BJ (cell line): ENCODE results near the gene ROBO4. TPM values are rescaled to one million over a fixed set of nuclear protein-coding genes. Genes with fewer than 3 reads are reported as not detected.

Source experiments
- CTCF ChIA-PET: fragments of 350-600 bp; formaldehyde crosslinking; extraction: SDS; loops from one replicate; lab custom pipeline; 2021; ENCODE audit warnings: antibody characterized with exemption, inconsistent platforms; lab: Yijun Ruan, JAX
- POLR2A ChIA-PET: fragments of 300-600 bp; sonication (Branson Sonifier 250); formaldehyde crosslinking; extraction: SDS; loops from one replicate; lab custom pipeline; 2021; ENCODE audit warnings: antibody characterized with exemption; lab: Charles Lee
- DNase-seq: peaks from one replicate; pipeline ENCODE4 v3.0.0-alpha.2; 2011; ENCODE audit warnings: low read depth
- H3K27me3 ChIP-seq: 2 replicates; pipeline ENCODE4 v1.6.0; 2011; ENCODE audit warnings: low read length; ENCODE audit not compliant: control insufficient read depth, insufficient read depth
- H3K36me3 ChIP-seq: 2 replicates; pipeline ENCODE4 v1.5.1; 2011; ENCODE audit warnings: low read length; ENCODE audit not compliant: control insufficient read depth, insufficient read depth
- H3K4me3 ChIP-seq: 2 replicates; pipeline ENCODE4 v1.5.1; 2011; ENCODE audit warnings: low read depth, mild to moderate bottlenecking, control low read depth, low read length
- CTCF ChIP-seq: IDR thresholded peaks from 2 replicates; pipeline ENCODE4 v1.5.1; 2011; ENCODE audit warnings: low read depth, mild to moderate bottlenecking, control low read depth, inconsistent platforms, low read length, moderate library complexity; ENCODE audit not compliant: insufficient read depth
- polyA plus RNA-seq: library from polyadenylated mRNA; depleted of rRNA; stranded (reverse); fragments of >200 nt; gene quantifications from 2 replicates; pipeline ENCODE4 v1.2.3, GENCODE V29; 2011

Gene ROBO4
- polyA plus RNA-seq, 1 experiment = 0.26 TPM

GRCh38 chr11:124938206-124938765, 40.6 kb upstream of the ROBO4 start:
- CTCF ChIA-PET = interaction anchor here (0.7 to 2.0 kb wide), 3 partner anchors 62 to 131 kb away, joined by 3 to 5 read pairs (median 3); no protein-coding TSS in a partner anchor
- no peak for DNase-seq
- Histone ChIP-seq H3K4me3 (no peak overlapping the region), H3K27me3 (no peaks in the 10 kb centered on the region), H3K36me3 (no peaks in the 10 kb centered on the region)
- POLR2A ChIA-PET = no interaction called here
- TF ChIP-seq CTCF = no peak

- TF ChIP-seq CTCF = no peak
- Histone ChIP-seq H3K4me3 (no peak overlapping the region), H3K36me3 (no peaks in the 10 kb centered on the region), H3K27me3 (no peaks in the 10 kb centered on the region)
- CTCF ChIA-PET = interaction anchor here (1.1 to 2.0 kb wide), 2 partner anchors 61 to 71 kb away, joined by 3 to 5 read pairs; no protein-coding TSS in a partner anchor
- DNase-seq = no peak
- POLR2A ChIA-PET = no interaction called here
Observed at GRCh38 chr11:124937336-124937935, 39.8 kb upstream of the ROBO4 start.

GRCh38 chr11:124935548-124936514, 38.2 kb upstream of the ROBO4 start, which contains the start of gene HEPACAM:
HEPACAM (minus strand) TSS chr11:124936047; CDS start chr11:124936006, 41 bp downstream.
- ChIA-PET CTCF (interaction anchor here (0.7 to 2.0 kb wide), 13 partner anchors 9 to 410 kb away, joined by 3 to 6 read pairs (median 4); partner anchors contain the start of gene CCDC15), POLR2A (interaction anchor here (0.6 kb wide), 2 partner anchors 60 to 1879 kb away, joined by 3 read pairs; no protein-coding TSS in a partner anchor)
- no peak for TF ChIP-seq CTCF
- Histone ChIP-seq H3K4me3 (no peak within 1 kb of the TSS), H3K36me3 (no peaks in the 10 kb centered on the region), H3K27me3 (no peaks in the 10 kb centered on the region)
- no peak for DNase-seq

GRCh38 chr11:124934862-124935547, 37.3 kb upstream of the ROBO4 start:
- peak; percentile 31; the same call in 1 of the 2 replicates for TF ChIP-seq CTCF
- Histone ChIP-seq H3K4me3 (no peak overlapping the region), H3K36me3 (no peaks in the 10 kb centered on the region), H3K27me3 (no peaks in the 10 kb centered on the region)
- POLR2A ChIA-PET = interaction anchor here (0.6 to 1.2 kb wide), 3 partner anchors 53 to 1878 kb away, joined by 3 to 5 read pairs (median 4); no protein-coding TSS in a partner anchor
- CTCF ChIA-PET = interaction anchor here (0.7 to 2.0 kb wide), 15 partner anchors 10 to 411 kb away, joined by 3 to 6 read pairs (median 4); partner anchors contain the start of genes CCDC15 and ROBO4
- DNase-seq = peak; percentile 76
